Activated CD8-positive, alpha-beta T cell treated with anti-CD3 and anti-CD28 coated beads, Interleukin-2, amount 10 ng/mL, durations not matched to agents 7 days and 5 days (primary cell): ENCODE results near the gene CDK18. TPM values are rescaled to one million over a fixed set of nuclear protein-coding genes. Genes with fewer than 3 reads are reported as not detected.

Experiments
- ATAC-seq: fragments of 150-1000 bp; cut with Tn5 transposase; one replicate; pipeline ENCODE4 v1.10.0; 2021; ENCODE audit warnings: moderate library complexity
- CTCF ChIA-PET: fragments of 350-600 bp; sonication (Branson Sonifier 250); formaldehyde crosslinking; loops from one replicate; lab custom pipeline; 2021; ENCODE audit warnings: antibody characterized with exemption; lab: Charles Lee
- POLR2A ChIA-PET: fragments of 350-600 bp; sonication (Branson Sonifier 250); formaldehyde crosslinking; loops from one replicate; lab custom pipeline; 2021; ENCODE audit warnings: antibody characterized with exemption; lab: Charles Lee
- DNase-seq: peaks from one replicate; pipeline ENCODE4 v3.0.0-alpha.2; 2020
- H3K27ac Mint-ChIP-seq: one replicate; pipeline ENCODE4 v1.8.0; 2021; ENCODE audit warnings: mild to moderate bottlenecking, mixed read lengths
- H3K27me3 Mint-ChIP-seq: one replicate; pipeline ENCODE4 v1.8.0; 2021; ENCODE audit warnings: low read depth, mixed read lengths
- H3K36me3 Mint-ChIP-seq: one replicate; pipeline ENCODE4 v1.8.0; 2021; ENCODE audit warnings: low read depth, mixed read lengths
- H3K4me1 Mint-ChIP-seq: one replicate; pipeline ENCODE4 v1.8.0; 2021; ENCODE audit warnings: low read depth, mixed read lengths
- H3K4me3 Mint-ChIP-seq: one replicate; pipeline ENCODE4 v1.8.0; 2021; ENCODE audit warnings: mild to moderate bottlenecking, mixed read lengths
- H3K9me3 Mint-ChIP-seq: one replicate; pipeline ENCODE4 v1.8.0; 2022; ENCODE audit warnings: mixed read lengths; ENCODE audit not compliant: insufficient read depth
- total RNA-seq, 2 experiments: library from RNA; stranded (reverse); gene quantifications; one replicate each; pipeline ENCODE4 v1.2.3, GENCODE V29; 2021

The CDK18 gene
- total RNA-seq, 2 experiments from 2014 or later: 4.5 to 6.0 TPM

DNA sequence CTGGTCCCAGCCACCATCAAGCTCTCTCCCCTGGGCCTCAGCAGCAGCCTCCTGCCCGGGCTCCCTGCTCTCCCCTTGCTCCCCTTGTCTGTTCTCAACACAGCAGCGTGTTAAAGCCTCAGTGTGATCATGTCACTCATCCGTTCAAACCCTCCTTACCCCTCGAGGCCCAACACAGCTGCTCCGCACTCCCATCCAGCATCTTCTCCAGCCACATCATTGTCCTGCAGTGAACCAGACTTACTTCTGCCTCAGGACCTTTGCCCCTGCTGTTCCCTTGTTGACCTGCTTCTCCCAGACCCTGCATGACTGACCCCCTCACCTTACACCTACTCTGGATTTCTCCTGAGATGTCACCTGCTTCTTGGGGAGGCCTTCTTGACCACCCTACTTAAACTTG is 13.3 kb downstream of the CDK18 start:
- DNase-seq: no peak
- H3K27ac Mint-ChIP-seq: no peak overlapping the region
- no peaks in the 10 kb centered on the region for H3K36me3 Mint-ChIP-seq
- no peaks in the 10 kb centered on the region for H3K9me3 Mint-ChIP-seq
- no peak for ATAC-seq
- H3K4me1 Mint-ChIP-seq: no peaks in the 10 kb centered on the region
- POLR2A ChIA-PET: no interaction called here
- H3K27me3 Mint-ChIP-seq: no peaks in the 10 kb centered on the region
- CTCF ChIA-PET: interaction anchor here (1.0 to 1.1 kb wide), 3 partner anchors 30 to 121 kb away, joined by 3 to 5 read pairs (median 3); no protein-coding TSS in a partner anchor
- H3K4me3 Mint-ChIP-seq: no peak overlapping the region

DNA sequence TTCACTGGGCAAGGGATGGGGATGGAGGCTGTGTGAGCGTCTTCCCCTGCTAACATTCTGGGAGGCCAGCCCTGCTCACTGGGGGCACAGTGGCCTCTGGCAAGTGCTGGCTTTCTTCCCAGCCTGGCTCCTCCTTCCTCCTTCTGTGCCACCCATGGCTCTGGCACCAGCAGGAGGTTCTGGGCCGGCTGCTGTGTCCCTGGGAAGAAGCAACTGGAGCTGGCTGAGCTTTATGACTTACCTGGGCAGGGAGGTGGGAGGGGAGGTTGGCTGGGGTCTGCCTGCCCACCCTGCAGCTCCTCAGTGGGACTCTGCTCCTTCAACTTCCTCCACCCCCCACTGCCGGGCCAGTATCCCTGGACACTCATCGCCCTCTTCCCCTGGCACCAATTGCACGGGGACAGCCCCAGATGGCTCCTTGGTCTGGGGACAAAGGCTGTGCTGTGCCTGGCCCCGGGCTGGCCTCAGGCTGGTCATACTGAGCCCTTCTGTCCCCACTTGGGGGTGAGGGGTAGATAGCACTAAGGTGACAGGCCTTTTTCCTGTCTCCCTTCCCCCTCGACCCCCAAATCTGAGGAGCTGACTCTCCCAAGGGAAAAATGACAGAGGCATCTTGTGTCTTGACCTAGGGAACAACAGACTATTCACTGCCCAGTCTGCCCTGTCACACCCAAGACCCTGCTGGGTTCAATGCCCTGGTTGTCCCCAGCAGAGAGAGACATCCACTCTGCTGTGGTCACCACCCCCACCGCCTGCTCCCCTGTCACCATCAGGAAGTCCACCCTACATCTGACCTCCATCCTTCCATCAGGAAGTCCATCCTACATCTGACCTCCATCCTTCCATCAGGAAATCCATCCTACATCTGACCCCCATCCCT is 14.4 kb downstream of the CDK18 start:
- no peak overlapping the region for H3K4me3 Mint-ChIP-seq
- no peaks in the 10 kb centered on the region for H3K4me1 Mint-ChIP-seq
- DNase-seq: no peak
- ATAC-seq: no peak
- H3K27ac Mint-ChIP-seq: peak overlapping the region; percentile 39
- no peaks in the 10 kb centered on the region for H3K36me3 Mint-ChIP-seq
- H3K9me3 Mint-ChIP-seq: no peaks in the 10 kb centered on the region
- POLR2A ChIA-PET: no interaction called here
- CTCF ChIA-PET: interaction anchor here (1.0 to 7.0 kb wide), 2 partner anchors 11 to 33 kb away, joined by 4 to 274 read pairs; no protein-coding TSS in a partner anchor
- H3K27me3 Mint-ChIP-seq: no peaks in the 10 kb centered on the region

GRCh38 chr1:205519541-205520131 is 15.2 kb downstream of the CDK18 start:
- ATAC-seq (no peak), DNase-seq (no peak)
- no peak overlapping the region for H3K4me3 Mint-ChIP-seq
- no peaks in the 10 kb centered on the region for H3K36me3 Mint-ChIP-seq
- H3K27me3 Mint-ChIP-seq: no peaks in the 10 kb centered on the region
- peak overlapping the region; percentile 39 for H3K27ac Mint-ChIP-seq
- no peaks in the 10 kb centered on the region for H3K4me1 Mint-ChIP-seq
- ChIA-PET POLR2A (no interaction called here), CTCF (interaction anchor here (1.0 to 7.0 kb wide), 2 partner anchors 10 to 34 kb away, joined by 4 to 274 read pairs; no protein-coding TSS in a partner anchor)
- no peaks in the 10 kb centered on the region for H3K9me3 Mint-ChIP-seq

- POLR2A ChIA-PET: no interaction called here
- CTCF ChIA-PET: interaction anchor here (7.0 kb wide), 1 partner anchor 35 kb away, joined by 274 read pairs; no protein-coding TSS in a partner anchor
- H3K4me1 Mint-ChIP-seq: no peaks in the 10 kb centered on the region
- ATAC-seq (no peak), DNase-seq (no peak)
- H3K9me3 Mint-ChIP-seq: no peaks in the 10 kb centered on the region
- H3K36me3 Mint-ChIP-seq: no peaks in the 10 kb centered on the region
- no peak overlapping the region for H3K27ac Mint-ChIP-seq
- H3K27me3 Mint-ChIP-seq: no peaks in the 10 kb centered on the region
- no peak overlapping the region for H3K4me3 Mint-ChIP-seq
These were observed 16.2 kb downstream of the CDK18 start for GRCh38 chr1:205520709-205521108.

DNA sequence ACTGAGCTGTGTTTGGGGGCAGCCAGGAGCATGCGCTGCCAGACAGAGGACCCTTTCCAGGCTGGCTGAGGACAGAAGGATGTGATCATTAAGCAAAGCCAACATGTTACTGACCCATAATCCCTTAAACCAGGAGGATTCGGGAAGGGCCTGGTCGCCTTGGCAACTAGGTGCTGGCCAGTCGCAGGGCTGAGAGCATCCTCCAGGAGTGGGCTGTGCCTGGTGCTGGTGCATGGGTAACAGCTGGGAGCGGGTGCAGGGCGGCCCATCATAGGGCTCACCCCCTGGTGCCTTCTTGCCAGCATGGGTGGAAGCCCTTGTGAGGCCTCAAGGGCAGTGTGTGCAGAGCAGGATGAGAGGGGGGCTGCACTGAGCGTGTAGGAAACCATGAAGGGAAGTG is 17.2 kb downstream of the CDK18 start:
- Mint-ChIP-seq H3K9me3 (no peaks in the 10 kb centered on the region), H3K36me3 (no peaks in the 10 kb centered on the region), H3K27me3 (no peaks in the 10 kb centered on the region), H3K4me3 (no peak overlapping the region), H3K27ac (no peak overlapping the region), H3K4me1 (no peaks in the 10 kb centered on the region)
- DNase-seq (no peak), ATAC-seq (no peak)
- CTCF ChIA-PET: interaction anchor here (1.2 to 7.0 kb wide), 5 partner anchors 36 to 248 kb away, joined by 3 to 274 read pairs (median 54); no protein-coding TSS in a partner anchor
- POLR2A ChIA-PET: no interaction called here

DNA sequence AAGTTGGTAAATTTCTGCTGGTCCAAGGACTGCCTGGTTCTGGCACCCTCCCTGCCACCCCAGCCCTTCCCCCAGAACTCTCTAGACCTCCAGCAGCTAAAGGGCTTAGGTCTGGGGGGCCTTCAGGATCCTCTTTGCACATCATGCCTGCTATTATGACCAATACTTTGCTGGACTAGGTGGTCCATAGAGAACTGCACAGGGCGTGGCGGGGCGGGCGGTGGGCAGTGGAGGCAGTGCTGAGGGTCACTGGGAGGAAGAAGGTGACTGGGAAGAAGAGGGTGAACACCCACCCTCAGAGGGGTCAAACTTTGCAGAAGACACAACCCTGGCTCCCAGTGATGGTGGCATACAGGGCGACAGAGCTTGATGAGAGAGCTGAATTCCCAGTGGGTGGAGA is 18.2 kb downstream of the CDK18 start:
- H3K4me1 Mint-ChIP-seq: no peaks in the 10 kb centered on the region
- DNase-seq (no peak), ATAC-seq (no peak)
- no peaks in the 10 kb centered on the region for H3K36me3 Mint-ChIP-seq
- no peak overlapping the region for H3K4me3 Mint-ChIP-seq
- ChIA-PET POLR2A (no interaction called here), CTCF (interaction anchor here (1.2 to 7.0 kb wide), 9 partner anchors 26 to 249 kb away, joined by 3 to 274 read pairs (median 52); no protein-coding TSS in a partner anchor)
- no peaks in the 10 kb centered on the region for H3K27me3 Mint-ChIP-seq
- no peak overlapping the region for H3K27ac Mint-ChIP-seq
- H3K9me3 Mint-ChIP-seq: no peaks in the 10 kb centered on the region

DNA sequence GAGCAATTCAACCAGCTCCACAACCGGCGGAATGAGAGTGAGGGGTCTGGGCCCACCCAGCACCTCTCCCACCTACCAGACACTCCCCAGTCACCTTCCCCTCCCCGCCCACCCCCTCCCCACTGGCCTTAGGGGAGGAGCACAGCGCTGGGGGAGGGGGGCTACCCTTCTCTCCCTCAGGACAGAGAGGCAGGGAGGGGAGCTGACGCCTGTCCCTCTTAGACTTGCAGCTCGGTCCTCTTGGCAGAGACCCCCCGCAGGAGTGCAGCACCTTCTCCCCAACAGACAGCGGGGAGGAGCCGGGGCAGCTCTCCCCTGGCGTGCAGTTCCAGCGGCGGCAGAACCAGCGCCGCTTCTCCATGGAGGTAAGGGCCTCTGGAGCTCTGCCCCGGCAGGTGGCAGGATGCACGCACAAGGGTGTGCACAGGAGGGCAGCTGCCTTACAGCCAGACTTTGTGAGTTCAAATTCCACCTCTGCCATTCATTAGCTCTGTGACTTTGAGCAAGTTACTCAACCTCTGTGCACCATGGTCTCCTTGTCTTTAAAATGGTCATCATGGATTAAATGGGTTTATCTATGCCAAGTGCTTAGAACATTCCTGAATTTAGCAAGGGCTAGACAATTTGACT is 18.9 kb downstream of the CDK18 start:
- Mint-ChIP-seq H3K27me3 (no peaks in the 10 kb centered on the region), H3K4me1 (no peaks in the 10 kb centered on the region), H3K4me3 (no peak overlapping the region), H3K27ac (no peak overlapping the region), H3K9me3 (no peaks in the 10 kb centered on the region), H3K36me3 (no peaks in the 10 kb centered on the region)
- POLR2A ChIA-PET: interaction anchor here (1.1 kb wide), 1 partner anchor 169 kb away, joined by 6 read pairs; no protein-coding TSS in a partner anchor
- no peak for ATAC-seq
- CTCF ChIA-PET: interaction anchor here (0.9 to 7.0 kb wide), 27 partner anchors 8 to 251 kb away, joined by 3 to 274 read pairs (median 10); no protein-coding TSS in a partner anchor
- DNase-seq: no peak

DNA sequence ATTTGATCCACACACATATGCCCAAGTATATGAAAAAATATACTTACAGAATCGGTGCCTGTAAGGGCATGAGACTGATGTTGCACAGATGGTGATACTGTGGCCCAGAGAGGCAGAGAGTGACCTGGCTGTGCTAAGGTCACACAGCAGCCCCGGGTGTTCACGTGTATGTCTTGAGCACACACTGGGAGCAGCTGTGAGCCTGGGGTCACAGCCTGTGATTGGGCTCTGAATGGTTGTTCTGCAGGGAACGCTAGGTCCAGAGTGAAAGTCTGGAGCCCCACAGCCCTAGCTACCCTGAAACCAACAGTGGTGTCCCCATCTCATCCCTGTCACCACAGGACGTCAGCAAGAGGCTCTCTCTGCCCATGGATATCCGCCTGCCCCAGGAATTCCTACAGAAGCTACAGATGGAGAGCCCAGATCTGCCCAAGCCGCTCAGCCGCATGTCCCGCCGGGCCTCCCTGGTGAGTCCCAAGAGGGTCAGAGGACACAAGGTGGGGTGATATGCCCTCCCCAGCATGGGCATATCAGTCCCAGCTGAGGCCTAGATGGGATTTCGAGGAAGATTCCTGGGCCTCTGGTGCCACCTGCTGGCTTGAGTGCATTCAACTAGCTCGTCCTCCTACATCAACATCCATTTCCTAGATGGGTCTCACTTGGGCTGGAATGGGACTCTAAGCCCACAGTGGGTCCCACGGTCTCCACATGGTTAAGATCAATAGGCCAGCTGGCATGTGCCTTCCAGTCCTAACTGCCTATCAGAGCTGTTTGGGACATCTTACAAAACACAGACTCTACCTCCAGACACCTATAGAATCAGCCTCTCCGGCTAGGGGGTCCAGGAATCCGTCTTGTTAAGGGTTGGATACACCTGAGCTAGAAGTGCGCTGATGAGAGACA is 19.7 kb downstream of the CDK18 start:
- Mint-ChIP-seq H3K36me3 (no peaks in the 10 kb centered on the region), H3K4me1 (no peaks in the 10 kb centered on the region), H3K27me3 (no peaks in the 10 kb centered on the region), H3K27ac (no peak overlapping the region), H3K4me3 (no peak overlapping the region), H3K9me3 (no peaks in the 10 kb centered on the region)
- ChIA-PET POLR2A (interaction anchor here (0.9 to 1.5 kb wide), 3 partner anchors 37 to 170 kb away, joined by 3 to 6 read pairs (median 6); partner anchors contain the start of gene ELK4), CTCF (interaction anchor here (0.7 to 7.0 kb wide), 63 partner anchors 9 to 880 kb away, joined by 3 to 274 read pairs (median 5); partner anchors contain the start of genes CDK18 and NUAK2)
- ATAC-seq (no peak), DNase-seq (peak; percentile 79)

DNA sequence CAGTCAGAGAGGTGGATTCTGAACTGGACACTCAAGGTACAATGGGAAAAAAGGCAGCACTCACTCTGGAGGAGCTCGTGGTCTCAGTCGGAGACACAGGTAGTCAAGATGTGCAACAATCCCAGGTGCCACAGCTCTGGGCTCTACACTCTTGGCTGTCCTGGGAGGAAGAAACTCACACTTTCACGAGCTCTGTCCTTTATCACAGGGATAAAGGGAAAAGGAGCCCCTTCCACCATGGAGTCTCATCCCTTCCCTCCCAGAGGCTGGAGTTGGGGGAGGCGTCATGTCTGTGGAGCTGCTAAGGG is 20.3 kb downstream of the CDK18 start:
- Mint-ChIP-seq H3K36me3 (no peaks in the 10 kb centered on the region), H3K27ac (no peak overlapping the region), H3K9me3 (no peaks in the 10 kb centered on the region), H3K27me3 (no peaks in the 10 kb centered on the region), H3K4me1 (peaks cover 4% of the 10 kb centered on the region), H3K4me3 (no peak overlapping the region)
- ChIA-PET POLR2A (interaction anchor here (0.9 to 1.5 kb wide), 3 partner anchors 38 to 171 kb away, joined by 3 to 6 read pairs (median 6); partner anchors contain the start of gene ELK4), CTCF (interaction anchor here (0.7 to 7.0 kb wide), 60 partner anchors 10 to 881 kb away, joined by 3 to 274 read pairs (median 5); partner anchors contain the start of genes CDK18 and NUAK2)
- ATAC-seq (no peak), DNase-seq (no peak)

- no peaks in the 10 kb centered on the region for H3K27me3 Mint-ChIP-seq
- DNase-seq (no peak), ATAC-seq (no peak)
- H3K4me1 Mint-ChIP-seq: peaks cover 4% of the 10 kb centered on the region
- ChIA-PET POLR2A (interaction anchor here (1.5 kb wide), 2 partner anchors 106 to 107 kb away, joined by 3 to 6 read pairs; partner anchors contain the start of gene ELK4), CTCF (interaction anchor here (0.8 to 7.0 kb wide), 31 partner anchors 10 to 452 kb away, joined by 3 to 274 read pairs (median 7); no protein-coding TSS in a partner anchor)
- no peak overlapping the region for H3K4me3 Mint-ChIP-seq
- H3K27ac Mint-ChIP-seq: no peak overlapping the region
- no peaks in the 10 kb centered on the region for H3K36me3 Mint-ChIP-seq
- H3K9me3 Mint-ChIP-seq: no peaks in the 10 kb centered on the region
These were observed 21.2 kb downstream of the CDK18 start for GRCh38 chr1:205525495-205526285.
